GM18951 (cell line): ENCODE measurements around the gene TOPBP1.

ENCODE experiments used
- POLR2A ChIP-seq: IDR thresholded peaks from 4 replicates; pipeline ENCODE4 v1.6.1; 2011; ENCODE audit warnings: mild to moderate bottlenecking; ENCODE audit not compliant: insufficient read length, insufficient read depth; ENCODE audit errors: extremely low read depth
- in situ Hi-C: fragments of 300-500 bp; cut with MboI; formaldehyde crosslinking; loops from one replicate; pipeline ENCODE4 v1.12.0; 2022; ENCODE audit warnings: low sequenced_read_pairs, mixed read lengths, inconsistent platforms; ENCODE audit not compliant: unreplicated experiment

The TOPBP1 gene

DNA sequence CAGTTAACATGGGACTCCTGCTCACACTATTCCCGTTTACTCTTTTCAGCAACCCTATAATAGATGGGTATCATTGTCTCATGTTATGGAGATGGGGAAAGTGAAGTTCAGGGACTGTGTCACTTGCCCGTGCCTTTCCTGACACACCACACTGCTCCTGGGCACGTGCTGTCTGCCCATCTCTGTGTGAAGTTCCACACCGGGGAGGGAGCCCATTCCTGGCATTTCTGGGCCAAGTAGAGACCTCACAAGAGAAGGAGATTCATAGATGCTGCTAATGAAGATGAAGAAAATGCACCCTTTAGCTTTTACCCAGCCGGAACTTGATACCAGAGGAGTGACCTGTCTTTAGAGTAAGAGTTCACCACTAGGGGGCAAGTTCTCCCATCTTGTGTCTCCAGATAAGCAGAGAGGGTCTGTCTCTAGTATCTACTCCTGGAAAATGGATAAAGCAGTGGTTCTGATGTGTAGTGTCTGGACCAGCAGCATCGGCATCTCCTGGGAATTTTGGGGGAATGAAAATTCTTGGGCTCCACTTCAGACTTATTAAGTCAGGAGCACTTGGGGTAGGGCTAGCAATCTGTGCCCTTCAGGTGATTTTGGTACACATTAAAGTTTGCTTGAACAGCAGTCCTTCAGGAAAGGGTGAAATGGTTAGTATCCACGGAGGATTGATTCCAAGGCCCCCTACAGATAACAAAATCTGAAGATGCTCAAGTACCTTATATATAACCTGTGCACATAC lies 2.0 kb upstream of the TOPBP1 start:
- TF ChIP-seq POLR2A, result no peak
- in situ Hi-C loops, result no loop called here

DNA sequence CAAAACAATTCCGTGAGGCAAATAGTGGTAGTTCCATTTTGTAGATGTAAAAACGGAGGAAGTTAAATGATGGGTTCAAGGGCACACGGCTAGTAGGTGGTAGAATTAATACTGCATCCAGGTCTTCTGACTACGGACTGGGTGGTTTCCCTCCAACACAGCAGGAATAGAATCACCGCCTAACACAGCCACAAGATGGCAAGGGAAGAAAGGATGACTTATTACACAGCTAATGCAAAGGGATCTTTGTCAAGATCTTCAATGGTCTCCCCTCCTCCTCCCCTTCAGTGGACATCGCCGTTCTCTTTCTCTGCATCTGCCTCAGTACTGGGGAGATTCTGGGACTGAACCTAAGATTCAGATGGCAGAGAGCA lies 524 bp upstream of the TOPBP1 start:
- in situ Hi-C loops, result no loop called here
- TF ChIP-seq POLR2A, result no peak

DNA sequence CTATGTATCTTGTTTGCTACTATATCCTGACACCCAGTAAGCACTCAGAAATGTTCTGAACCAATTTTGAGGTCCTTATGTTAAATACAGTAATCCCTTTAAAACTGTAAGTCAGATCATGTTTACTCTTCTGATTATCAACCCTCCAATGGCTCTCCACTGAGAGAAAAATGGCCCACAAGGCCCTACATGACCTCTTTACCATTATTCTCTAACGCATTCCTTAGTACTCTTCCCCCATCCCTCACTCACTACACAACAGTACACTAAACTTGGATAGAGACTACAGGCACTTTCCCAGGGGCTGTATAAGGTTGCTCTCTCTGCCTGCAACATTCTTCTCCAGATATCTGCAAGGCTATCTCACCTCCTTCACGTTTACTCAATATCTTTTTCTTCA lies 1.9 kb downstream of the TOPBP1 start:
- in situ Hi-C loops, result no loop called here
- no peak for TF ChIP-seq POLR2A

DNA sequence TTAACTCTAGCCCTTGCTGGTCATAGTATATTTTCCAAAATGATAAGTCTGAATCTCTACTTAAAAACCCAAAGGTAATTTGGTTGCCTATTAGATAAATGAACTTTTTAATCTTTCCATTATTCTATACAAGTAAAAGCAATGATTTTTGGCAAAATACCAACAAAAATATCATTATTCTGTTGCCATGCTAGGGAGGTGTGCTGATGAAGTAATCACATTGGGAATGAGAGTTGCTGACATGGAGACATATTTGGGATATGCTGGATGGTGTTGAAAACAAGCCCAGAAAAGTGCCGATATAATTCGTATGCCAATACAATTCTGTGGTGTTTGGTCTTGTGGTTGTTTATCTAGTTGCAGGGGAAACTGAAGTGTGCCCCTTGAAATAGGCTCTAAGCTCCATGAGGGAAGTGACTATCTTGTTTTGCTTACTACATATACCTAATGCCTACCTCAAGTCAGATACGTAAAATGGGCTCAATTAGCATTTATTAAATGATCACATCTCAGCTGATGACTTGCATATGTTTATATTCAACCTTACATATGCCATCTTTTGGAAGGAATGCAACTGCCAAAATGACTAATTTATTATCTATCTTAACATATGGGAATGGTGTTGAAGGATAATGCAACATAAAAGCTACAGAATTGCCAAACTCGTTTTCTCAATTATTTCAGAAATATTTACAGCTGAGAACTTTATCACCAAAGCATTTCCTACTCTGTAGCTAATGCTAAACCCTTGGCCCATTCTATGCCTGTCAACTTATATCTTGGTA lies 5.8 kb downstream of the TOPBP1 start:
- no peak for TF ChIP-seq POLR2A
- in situ Hi-C loops, result no loop called here

GRCh38 chr3:133649486-133650068 lies 12.2 kb downstream of the TOPBP1 start:
- TF ChIP-seq POLR2A, result no peak
- in situ Hi-C loops, result no loop called here

- in situ Hi-C loops, result no loop called here
- no peak for TF ChIP-seq POLR2A
Measured at GRCh38 chr3:133644768-133645167, 17.0 kb downstream of the TOPBP1 start.

DNA sequence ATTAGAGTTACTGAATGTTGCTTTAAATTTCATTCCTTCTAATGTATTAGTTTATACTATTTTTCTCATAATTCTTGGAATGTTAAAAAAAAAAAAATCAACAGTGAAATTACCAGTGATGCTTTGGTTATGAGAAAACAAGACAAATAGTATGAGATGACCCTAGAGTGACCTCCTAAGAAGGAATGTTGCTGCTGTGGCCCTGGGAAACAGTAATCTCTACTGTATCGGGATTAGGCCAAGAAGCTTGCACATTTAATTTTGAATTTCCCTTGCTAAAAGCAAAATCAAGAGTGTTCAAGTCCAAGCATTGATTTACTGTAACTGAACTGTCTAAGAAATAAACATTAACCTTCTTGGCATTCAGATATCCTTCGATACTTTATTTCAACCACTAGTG lies 18.1 kb downstream of the TOPBP1 start:
- no peak for TF ChIP-seq POLR2A

GRCh38 chr3:133641254-133641653 lies 20.5 kb downstream of the TOPBP1 start:
- no peak for TF ChIP-seq POLR2A
- in situ Hi-C loops, result no loop called here

More for the DNA sequence above, 18.1 kb downstream of the TOPBP1 start:
- in situ Hi-C loops, result no loop called here

DNA sequence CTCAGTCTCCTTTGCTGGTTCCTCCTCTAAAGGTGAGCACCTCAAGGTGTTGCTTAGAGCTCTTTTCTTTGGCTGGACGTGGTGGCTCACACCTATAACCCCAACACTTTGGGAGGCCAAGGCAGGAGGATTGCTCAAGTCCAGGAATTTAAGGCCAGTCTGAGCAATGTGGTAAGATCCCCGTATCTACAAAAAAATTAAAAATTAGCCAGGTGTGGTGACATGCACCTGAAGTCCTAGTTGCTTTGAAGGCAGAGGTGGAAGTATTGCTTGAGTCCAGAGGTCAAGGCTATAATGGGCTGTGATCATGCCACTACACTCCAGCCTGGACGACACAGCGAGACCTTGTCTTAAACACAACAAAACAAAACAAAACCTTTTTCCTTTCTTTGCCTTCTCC lies 28.3 kb downstream of the TOPBP1 start:
- in situ Hi-C loops, result no loop called here
- TF ChIP-seq POLR2A, result no peak

GRCh38 chr3:133629146-133629545 lies 32.6 kb downstream of the TOPBP1 start:
- in situ Hi-C loops, result no loop called here
- no peak for TF ChIP-seq POLR2A

DNA sequence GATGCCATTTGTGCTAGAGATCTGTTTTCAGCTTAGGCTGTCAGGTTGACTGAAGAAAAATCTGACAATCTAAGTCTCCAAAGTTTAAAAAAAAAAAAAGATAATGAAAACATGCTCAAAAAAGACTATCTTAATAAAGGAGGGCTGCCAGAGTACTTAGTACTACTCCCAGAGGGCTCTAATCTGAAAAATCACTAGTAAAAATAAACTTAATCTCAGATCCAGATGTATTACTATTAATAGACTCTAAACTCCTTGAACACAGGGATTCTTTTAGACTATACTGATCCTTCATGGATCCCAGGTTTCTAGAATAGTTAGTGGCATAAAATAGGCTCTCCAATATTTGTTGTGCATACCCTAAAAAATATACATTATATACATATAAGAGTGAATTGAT lies 34.0 kb downstream of the TOPBP1 start:
- in situ Hi-C loops, result no loop called here
- no peak for TF ChIP-seq POLR2A

DNA sequence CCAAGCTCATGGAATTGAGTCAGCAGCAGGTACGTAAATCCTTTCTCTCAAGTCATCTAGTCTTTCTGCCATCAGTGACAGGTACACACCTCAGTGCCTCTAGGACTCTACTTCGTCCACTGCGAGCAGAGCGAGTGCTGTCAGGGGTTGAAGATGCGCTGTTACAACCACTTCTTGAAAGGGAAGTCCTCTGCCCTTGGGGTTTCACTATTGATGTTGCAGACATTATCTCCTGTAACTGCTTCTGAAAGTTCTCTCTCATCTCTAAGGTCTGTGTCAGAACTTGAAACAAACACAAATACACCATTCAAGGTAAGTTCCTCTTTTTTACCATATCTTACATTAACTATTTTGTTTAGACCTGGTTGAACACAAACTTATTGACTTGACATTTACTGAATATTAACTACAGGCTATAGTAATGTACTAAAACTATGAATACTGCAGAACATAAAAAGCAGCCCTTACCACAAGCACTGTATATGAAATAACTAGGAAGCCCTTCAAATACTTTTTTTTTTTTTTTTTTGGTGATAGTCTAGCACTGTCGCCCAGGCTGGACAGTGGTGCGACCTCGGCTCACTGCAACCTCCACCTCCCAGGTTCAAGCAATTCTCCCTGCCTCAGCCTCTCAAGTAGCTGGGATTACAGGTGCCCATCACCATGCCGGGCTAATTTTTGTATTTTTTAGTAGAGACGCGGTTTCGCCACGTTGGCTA lies 41.5 kb downstream of the TOPBP1 start:
- in situ Hi-C loops, result no loop called here
- no peak for TF ChIP-seq POLR2A

GRCh38 chr3:133611534-133611933 lies 50.2 kb downstream of the TOPBP1 start:
- no peak for TF ChIP-seq POLR2A
- in situ Hi-C loops, result no loop called here
